Glutamatergic neuron (in vitro differentiated cells): ENCODE results near the gene TBC1D1. TPM values are rescaled to one million over a fixed set of nuclear protein-coding genes. Genes with fewer than 3 reads are reported as not detected.
A peak's percentile ranks its signal among the peaks of the same experiment; 100 is the strongest.

ENCODE experiments used
- DNase-seq: peaks from one replicate; pipeline ENCODE4 v3.0.0; 2022
- H3K27ac Mint-ChIP-seq: one replicate; pipeline ENCODE4 v1.8.0; 2020; ENCODE audit warnings: mild to moderate bottlenecking, mixed read lengths, inconsistent platforms; ENCODE audit not compliant: unreplicated experiment
- H3K27me3 Mint-ChIP-seq: one replicate; pipeline ENCODE4 v1.8.0; 2020; ENCODE audit warnings: mild to moderate bottlenecking, moderate library complexity, mixed read lengths, inconsistent platforms; ENCODE audit not compliant: unreplicated experiment
- H3K36me3 Mint-ChIP-seq: one replicate; pipeline ENCODE4 v1.8.0; 2020; ENCODE audit warnings: mild to moderate bottlenecking, mixed read lengths, inconsistent platforms; ENCODE audit not compliant: unreplicated experiment
- H3K4me1 Mint-ChIP-seq: one replicate; pipeline ENCODE4 v1.8.0; 2020; ENCODE audit warnings: mild to moderate bottlenecking, low read depth, mixed read lengths, inconsistent platforms; ENCODE audit not compliant: unreplicated experiment
- H3K4me3 Mint-ChIP-seq: one replicate; pipeline ENCODE4 v1.8.0; 2020; ENCODE audit warnings: mild to moderate bottlenecking, mixed read lengths, inconsistent platforms; ENCODE audit not compliant: unreplicated experiment
- H3K9me3 Mint-ChIP-seq: one replicate; pipeline ENCODE4 v1.8.0; 2020; ENCODE audit warnings: mild to moderate bottlenecking, moderate library complexity, mixed read lengths, inconsistent platforms; ENCODE audit not compliant: unreplicated experiment
- total RNA-seq: library from RNA; stranded (reverse); fragmentation: NEBNext Ultra II Directional; extraction: Animal tissue kit (Norgen Biotek cat#: 25700); gene quantifications from one replicate; pipeline ENCODE4 v1.2.1, GENCODE V29; 2021; ENCODE audit not compliant: unreplicated experiment
- TF ChIP-seq, protein P1 (sequence below): fragments of 200-600 bp; sonication (generic); IDR thresholded peaks from one replicate; pipeline ENCODE4 v1.5.0; 2021; ENCODE audit not compliant: partially characterized antibody, unreplicated experiment

Gene TBC1D1
- total RNA-seq, 1 donor from 2014 or later: 106 TPM

DNA sequence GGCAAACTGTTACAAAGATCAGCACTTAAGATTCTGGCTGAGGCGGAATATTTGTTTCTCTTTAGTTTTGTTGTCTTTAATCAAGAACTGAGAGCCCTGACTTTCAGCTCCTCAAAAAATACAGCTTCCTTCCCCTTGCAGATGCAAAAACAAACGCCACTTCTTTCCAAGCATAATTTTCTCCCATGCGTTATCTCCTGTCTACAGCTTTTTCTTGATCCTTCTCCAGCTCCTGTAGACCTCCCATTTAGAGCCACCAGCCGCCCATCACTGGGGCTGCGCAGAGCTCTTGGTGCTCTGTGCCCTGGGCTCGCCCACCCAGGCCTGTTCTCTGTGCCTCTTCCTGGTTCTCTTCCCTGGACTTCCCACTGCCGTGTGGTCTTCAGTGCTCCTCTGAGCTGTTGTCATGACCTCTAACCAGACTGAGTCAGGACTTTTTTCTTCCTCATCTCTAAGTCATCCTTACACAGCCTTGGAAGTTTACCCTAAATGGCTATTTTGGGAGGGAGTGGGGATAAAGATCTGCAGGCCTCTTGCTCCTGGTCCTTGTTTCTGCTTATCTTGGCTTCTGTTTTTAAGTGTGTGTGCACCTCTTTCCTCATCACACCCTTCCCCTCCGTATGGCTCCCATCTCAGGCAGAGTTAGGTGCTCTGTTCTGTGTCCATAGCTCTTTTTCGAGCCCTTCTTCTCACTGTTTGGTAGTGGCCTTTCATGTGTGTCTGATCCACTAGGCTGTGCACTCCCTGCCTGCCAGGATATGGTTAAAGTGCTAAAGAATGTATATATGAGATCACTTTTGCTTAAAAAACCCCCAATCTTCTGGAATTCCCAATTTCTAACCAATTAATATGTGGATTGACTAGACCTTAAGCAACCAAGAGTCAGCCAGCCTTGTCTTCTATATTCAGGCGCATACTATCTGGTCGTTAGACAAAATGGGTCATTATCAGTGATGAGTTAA is 191.8 kb downstream of the TBC1D1 start:
- Mint-ChIP-seq H3K27ac (no peak overlapping the region), H3K4me3 (no peak overlapping the region), H3K4me1 (peaks cover 48% of the 10 kb centered on the region)

DNA sequence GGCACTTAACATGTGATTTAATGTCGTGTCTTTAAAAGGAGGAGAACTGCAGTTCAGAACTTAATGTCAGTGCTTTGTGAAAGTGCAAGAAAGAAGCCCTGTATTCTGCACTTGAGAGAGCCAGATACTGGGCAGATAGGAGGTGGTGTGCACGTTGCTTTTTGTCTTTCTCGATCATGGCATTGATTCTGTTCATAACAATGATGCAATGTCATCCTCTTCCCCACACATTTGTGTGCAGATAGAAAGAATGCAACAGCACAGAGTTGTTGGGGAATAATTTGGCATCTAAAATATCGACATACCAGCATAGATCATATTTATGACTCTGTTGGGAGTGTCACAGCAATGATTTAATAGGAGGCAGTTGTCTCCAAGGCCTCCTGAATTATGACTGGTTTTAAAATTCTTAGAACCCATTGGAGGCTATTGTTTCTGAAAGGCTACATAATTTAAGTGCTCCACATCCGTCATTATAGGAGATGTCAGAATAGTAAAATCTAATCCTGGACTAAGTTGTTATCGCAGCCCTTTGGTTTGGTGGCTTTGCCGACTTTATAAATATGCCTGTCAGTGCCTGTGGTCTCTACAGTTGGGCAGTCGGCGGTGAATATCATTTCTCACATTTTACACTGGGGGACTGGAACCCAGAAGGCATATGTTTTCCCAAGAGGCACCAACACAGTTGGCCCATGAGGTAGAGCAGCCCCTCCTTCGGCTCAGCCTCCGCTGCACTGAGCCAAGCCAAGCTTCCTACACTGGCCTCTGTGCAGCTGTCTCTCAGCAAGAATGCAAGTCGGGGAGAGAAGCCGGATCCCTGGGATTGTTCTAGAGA is 194.2 kb downstream of the TBC1D1 start:
- Mint-ChIP-seq H3K4me1 (peaks cover 55% of the 10 kb centered on the region), H3K36me3 (no peaks in the 10 kb centered on the region), H3K27ac (peak overlapping the region; percentile 99), H3K9me3 (peaks cover 1% of the 10 kb centered on the region), H3K27me3 (no peaks in the 10 kb centered on the region), H3K4me3 (peak overlapping the region; percentile 61)
- TF ChIP-seq, protein P1, sequence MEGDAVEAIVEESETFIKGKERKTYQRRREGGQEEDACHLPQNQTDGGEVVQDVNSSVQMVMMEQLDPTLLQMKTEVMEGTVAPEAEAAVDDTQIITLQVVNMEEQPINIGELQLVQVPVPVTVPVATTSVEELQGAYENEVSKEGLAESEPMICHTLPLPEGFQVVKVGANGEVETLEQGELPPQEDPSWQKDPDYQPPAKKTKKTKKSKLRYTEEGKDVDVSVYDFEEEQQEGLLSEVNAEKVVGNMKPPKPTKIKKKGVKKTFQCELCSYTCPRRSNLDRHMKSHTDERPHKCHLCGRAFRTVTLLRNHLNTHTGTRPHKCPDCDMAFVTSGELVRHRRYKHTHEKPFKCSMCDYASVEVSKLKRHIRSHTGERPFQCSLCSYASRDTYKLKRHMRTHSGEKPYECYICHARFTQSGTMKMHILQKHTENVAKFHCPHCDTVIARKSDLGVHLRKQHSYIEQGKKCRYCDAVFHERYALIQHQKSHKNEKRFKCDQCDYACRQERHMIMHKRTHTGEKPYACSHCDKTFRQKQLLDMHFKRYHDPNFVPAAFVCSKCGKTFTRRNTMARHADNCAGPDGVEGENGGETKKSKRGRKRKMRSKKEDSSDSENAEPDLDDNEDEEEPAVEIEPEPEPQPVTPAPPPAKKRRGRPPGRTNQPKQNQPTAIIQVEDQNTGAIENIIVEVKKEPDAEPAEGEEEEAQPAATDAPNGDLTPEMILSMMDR: no peak
- DNase-seq: peak; percentile 65

More for the DNA sequence above, 191.8 kb downstream of the TBC1D1 start:
- H3K27me3 Mint-ChIP-seq: no peaks in the 10 kb centered on the region
- no peaks in the 10 kb centered on the region for H3K36me3 Mint-ChIP-seq
- peaks cover 2% of the 10 kb centered on the region for H3K9me3 Mint-ChIP-seq
- DNase-seq: no peak
- TF ChIP-seq, protein P1: no peak

DNA sequence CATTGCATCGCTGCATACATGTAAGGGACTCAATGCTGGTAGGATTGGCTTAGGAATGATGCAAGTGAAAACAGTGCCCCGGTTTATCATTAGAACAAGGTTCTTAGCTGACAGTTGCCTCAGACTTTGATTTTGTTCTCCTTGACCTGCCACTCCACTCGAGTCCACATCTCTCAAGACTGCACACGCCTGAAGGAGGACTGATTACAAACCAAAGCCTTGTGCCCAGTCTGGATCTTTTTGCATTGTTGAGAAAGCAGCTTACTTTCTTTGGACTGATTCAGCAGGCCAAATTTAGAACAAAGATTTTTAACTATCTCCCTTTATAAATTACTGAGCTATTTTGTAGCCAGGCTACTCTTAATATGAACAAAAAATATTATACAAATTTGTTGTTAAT is 194.9 kb downstream of the TBC1D1 start:
- Mint-ChIP-seq H3K9me3 (peaks cover 1% of the 10 kb centered on the region), H3K4me1 (peaks cover 55% of the 10 kb centered on the region), H3K27ac (peak overlapping the region; percentile 99), H3K27me3 (no peaks in the 10 kb centered on the region), H3K36me3 (no peaks in the 10 kb centered on the region), H3K4me3 (peak overlapping the region; percentile 61)
- DNase-seq: no peak
- TF ChIP-seq, protein P1: peak; percentile 18

DNA sequence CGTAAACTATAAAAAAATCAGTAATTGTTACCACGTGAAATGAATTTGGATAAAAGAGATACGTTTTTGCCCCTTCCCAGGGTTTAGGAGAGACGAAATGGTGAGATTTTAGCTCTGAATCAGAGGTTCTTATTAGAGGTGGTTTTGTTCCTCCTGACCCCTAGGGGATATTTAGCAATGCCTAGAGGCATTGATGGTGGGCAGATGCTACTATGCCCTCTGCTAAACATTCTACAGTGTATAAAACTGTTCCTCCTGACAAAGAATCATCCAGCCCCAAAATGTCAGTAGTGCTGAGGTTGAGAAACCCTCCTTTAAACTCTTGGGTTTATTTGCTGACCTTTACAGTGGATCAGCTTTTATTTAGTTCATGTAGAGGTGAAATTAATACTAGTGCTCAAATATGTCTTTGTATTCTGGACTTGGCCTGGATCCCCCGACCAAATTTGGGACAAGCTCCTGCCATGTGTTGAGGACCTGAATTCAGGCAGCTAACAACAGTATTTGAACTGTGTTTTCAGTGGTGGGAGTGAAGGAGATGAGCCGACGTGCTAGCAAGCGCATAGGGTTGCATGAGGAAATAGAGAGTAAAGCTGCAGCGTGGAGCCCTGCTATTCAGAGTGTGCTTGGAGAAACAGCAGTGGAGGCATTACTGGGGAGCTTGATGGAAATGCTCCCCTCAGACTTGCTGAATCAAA is 195.4 kb downstream of the TBC1D1 start:
- TF ChIP-seq, protein P1: no peak
- H3K4me1 Mint-ChIP-seq: peaks cover 60% of the 10 kb centered on the region
- peak overlapping the region; percentile 61 for H3K4me3 Mint-ChIP-seq
- no peak for DNase-seq
- H3K27ac Mint-ChIP-seq: peak overlapping the region; percentile 99
- H3K27me3 Mint-ChIP-seq: no peaks in the 10 kb centered on the region
- H3K36me3 Mint-ChIP-seq: no peaks in the 10 kb centered on the region
- peaks cover 1% of the 10 kb centered on the region for H3K9me3 Mint-ChIP-seq
